ENCODE data around the gene TRIM59.

TRIM59 gene

GRCh38 chr3:160449636-160450598 is at the start of gene TRIM59:
TRIM59 (minus strand) TSS chr3:160449786; CDS start chr3:160439183, 10,603 bp downstream.
- peak; percentile 97 for DNase-seq

GRCh38 chr3:160498202-160498601 is 48.6 kb upstream of the TRIM59 start:
- no peak for DNase-seq

- no peak for DNase-seq
Observed at GRCh38 chr3:160490166-160490565, 40.6 kb upstream of the TRIM59 start.

- DNase-seq = no peak
Observed at GRCh38 chr3:160486459-160486869, 36.9 kb upstream of the TRIM59 start.

DNA sequence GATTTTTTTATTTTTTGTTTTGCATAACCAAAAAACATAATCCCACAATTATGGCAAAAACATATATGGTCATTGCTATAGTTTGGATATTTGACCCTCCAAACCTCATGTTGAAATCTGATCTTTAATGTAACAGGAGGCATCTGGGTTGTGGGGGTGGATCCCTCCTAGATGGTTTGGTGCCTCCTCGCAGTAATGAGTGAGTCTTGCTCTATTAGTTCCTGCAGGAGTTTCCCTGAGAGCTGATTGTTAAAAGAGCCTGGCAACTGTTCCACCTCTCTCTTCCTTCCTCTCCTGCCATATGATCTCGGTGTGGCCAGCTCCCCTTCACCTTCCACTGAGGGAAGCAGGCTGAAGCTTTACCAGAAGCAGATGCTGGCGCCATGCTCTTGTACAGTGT is 33.2 kb upstream of the TRIM59 start:
- no peak for DNase-seq

DNA sequence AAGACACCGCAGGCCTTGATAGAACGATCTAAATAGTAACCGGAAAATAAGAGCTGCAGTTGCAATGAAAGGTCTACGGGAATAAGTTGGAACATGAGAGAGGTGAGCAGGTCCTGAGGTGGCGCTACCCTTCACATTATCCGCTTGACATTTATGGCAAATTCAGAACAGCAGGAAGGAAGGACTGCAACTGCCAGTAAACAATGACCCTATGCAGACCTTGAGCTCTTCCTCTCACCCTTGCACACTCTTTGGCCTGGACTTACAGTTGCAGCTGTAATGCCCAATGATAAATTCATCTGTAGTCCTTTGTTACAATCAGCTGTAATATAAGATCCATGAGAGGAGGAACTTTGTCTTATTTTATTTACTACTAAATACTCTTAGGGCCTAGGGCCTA is 32.3 kb upstream of the TRIM59 start:
- DNase-seq = no peak

- no peak for DNase-seq
Observed at GRCh38 chr3:160480931-160481330, 31.3 kb upstream of the TRIM59 start.

GRCh38 chr3:160479376-160479775 is 29.8 kb upstream of the TRIM59 start:
- no peak for DNase-seq

- DNase-seq = no peak
Observed at GRCh38 chr3:160478338-160478737, 28.8 kb upstream of the TRIM59 start.

- DNase-seq = no peak
Observed at GRCh38 chr3:160477750-160478149, 28.2 kb upstream of the TRIM59 start.

DNA sequence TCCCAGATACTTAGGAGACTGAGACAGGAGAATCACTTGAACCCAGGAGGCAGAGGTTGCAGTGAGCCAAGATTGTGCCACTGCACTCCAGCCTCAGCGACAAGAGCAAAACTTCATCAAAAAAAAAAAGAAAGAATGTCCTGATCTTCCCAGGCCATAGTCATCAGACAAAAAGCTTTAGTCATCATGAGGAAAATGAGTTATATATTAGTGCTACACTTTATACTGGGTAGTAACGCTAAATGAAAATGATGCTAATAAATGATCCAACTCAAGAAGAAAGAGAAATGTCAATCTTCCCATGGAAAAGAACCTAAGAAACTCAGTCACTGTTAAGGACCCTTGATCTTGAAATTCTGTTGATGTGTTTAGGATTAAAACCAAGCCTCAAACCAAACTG is 26.3 kb upstream of the TRIM59 start:
- no peak for DNase-seq

DNA sequence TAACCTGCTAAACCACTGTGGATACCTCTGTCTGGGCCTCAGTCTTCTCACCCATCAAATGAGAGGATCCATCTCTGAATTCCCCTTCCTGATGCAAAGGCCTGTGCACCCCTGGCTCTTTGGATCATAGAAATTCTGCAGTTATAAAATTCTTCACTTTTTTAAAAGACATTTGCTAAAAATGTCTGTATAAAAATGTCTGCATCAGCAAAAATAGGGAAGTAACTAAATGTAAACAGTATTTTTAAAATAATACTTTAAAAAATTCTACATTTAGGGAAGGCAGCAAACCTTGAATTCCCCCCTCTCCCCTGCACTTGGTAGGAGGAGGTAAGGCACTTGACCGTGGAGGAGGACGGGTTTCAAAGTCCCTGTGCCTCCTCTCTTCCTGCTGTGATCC is 25.6 kb upstream of the TRIM59 start:
- DNase-seq = no peak

DNA sequence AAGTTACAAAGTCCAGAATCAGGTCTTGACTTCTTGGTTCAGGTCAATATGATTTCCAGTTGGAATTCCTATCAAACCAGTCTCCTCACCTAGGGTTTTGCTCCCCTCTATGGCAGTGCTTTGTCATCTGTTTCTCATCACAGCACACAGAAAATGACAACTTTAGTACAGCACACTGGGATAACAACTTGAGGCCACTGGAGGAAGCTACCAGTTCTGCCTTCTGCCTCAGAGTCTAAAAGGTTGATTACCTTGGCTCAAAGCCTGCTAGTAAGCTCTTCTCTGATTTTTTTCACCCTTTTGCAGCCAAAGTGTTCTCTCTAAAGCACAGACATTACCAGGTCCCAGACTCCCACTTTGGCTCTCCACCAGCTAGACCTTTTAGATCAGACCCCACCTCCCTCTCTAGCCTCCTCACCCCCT is 24.8 kb upstream of the TRIM59 start:
- no peak for DNase-seq

DNA sequence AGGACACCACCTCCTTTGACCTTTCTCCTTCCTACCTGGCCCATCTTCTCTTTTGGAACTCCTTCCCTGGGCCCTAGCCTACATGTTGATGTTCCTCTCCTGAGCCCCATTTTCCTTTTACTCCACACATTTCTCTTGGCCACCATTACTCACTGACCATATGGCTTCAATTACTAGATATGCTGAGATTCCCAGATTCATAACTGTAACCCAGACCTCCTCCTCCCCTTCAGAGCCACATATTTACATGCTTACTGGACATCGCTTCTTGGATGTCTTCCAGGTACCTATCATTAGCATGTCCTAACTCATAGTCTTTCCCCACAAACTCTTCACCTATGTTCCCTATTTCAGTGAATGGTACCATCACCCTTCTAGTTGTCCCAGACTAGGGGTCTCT is 24.4 kb upstream of the TRIM59 start:
- DNase-seq = no peak

- DNase-seq = no peak
Observed at GRCh38 chr3:160473221-160473620, 23.6 kb upstream of the TRIM59 start.

- DNase-seq = no peak
Observed at GRCh38 chr3:160472344-160472743, 22.8 kb upstream of the TRIM59 start.

GRCh38 chr3:160471892-160472291 is 22.3 kb upstream of the TRIM59 start:
- no peak for DNase-seq

GRCh38 chr3:160470181-160470580 is 20.6 kb upstream of the TRIM59 start:
- no peak for DNase-seq

- no peak for DNase-seq
Observed at GRCh38 chr3:160464971-160465370, 15.4 kb upstream of the TRIM59 start.

GRCh38 chr3:160464321-160464720 is 14.7 kb upstream of the TRIM59 start:
- DNase-seq = no peak

- DNase-seq = no peak
Observed at GRCh38 chr3:160460033-160460432, 10.4 kb upstream of the TRIM59 start.

DNA sequence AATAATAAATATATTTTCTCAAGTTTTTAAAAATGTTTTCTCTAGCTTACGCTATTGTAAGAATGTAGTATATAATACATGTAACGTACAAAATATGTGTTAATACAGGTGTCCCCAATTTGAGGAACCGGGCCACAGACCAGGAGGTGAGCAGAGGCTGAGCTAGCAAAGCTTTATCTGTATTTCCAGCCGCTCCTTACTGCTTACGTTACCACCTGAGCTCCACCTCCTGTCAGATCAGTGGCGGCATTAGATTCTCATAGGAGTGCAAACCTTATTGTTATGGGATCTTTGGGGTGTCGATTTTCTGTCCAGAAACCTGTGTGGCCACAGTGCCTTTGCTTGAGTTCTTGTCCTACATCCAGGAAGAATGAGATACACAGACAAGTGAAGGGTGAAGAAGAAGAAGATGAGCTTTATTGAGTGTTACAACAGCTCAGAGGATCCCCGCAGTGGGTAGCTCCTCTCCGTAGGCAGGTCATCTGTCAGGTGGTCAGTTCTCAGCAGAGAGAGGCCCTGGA is 9.9 kb upstream of the TRIM59 start:
- no peak for DNase-seq

DNA sequence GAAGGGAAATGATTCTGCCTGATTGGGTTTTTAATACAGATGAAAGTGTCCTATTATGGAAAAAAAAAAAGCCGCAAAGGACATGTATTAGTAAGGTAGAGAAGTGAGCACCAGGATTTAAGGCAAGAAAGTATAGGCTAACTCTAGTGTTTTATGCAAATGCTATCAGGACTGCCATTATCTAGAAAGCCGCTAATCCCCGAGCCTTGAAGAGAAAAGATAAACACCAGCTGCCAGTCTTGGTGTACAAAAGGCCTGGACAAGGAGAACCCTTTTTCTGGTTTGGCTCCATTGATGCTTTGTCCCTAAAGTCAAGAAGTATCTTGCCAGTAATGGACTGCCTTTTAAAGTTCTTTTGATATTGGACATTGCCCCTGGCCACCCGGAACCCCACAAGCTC is 8.6 kb upstream of the TRIM59 start:
- no peak for DNase-seq

DNA sequence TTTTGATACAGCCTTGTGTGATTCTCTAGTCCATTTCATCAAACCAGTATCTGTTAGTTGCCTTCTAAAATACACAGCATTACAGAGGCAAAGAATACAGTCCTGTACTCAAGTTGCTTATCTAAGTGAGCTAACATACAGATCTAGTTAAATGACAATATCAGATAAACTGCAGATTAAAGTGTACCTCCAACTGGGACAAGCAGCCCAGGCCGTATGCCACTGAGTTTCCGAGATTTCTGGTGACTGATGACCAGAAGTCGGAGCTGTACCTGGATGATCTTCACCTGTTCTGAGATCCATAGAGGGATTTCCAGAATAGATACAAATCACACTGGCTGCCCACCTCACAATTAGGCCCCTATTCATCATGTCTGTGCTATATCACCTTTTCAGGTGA is 6.3 kb upstream of the TRIM59 start:
- DNase-seq = no peak

GRCh38 chr3:160454995-160455394 is 5.4 kb upstream of the TRIM59 start:
- DNase-seq = no peak
